ENCODE data around the gene RAB4B.
"Not testable (repeated sequence)": the region's sequence is repeated elsewhere in the genome, so short reads cannot be mapped to it uniquely, and the experiment has no call there.

Gene RAB4B

DNA sequence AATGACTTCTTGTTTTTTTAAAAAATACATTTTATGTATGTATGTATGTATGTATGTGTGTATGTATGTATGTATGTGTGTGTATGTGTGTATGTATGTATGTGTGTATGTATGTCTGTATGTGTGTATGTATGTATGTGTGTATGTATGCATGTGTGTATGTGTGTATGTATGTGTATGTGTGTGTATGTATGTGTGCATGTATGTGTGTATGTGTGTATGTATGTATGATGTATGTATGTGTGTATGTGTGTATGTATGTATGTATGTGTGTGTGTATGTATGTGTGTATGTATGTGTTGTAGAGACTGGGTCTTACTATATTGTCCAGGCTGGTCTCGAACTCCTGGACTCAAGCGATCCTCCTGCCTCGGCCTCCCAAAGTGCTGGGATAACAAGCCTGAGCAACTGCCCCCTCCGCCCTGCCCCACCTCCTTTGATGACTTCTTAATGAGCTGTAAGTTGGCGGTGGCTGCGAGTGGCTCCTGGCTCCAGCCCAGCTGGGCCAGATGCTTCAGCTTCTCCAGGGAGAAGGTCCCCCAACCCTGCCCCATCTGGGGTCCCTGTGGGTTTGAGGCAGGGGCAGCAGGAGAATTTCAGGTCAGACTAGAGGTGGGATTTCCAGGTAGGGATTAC lies 47.5 kb downstream of the RAB4B start:
- not testable (repeated sequence) for DNase-seq

DNA sequence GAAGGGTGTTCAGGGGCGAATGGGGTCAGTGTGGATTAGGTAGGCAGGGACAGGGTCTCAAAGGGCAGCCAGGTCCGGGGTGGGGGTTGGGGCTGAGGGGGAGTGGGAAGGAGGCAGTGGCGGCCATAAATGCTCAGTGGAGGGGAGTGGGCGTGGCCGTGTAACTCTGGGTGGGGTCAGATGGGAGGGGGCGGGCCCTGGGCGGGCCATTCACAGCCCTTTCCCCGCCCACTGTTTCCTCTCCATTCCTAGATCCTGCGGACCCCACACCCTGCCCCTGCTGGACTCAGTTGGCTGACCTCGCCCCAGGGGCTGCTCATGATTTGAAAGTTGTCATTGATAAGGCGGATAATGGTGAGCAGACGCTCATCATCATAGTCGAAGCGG lies 48.3 kb downstream of the RAB4B start:
- DNase-seq = not testable (repeated sequence)

DNA sequence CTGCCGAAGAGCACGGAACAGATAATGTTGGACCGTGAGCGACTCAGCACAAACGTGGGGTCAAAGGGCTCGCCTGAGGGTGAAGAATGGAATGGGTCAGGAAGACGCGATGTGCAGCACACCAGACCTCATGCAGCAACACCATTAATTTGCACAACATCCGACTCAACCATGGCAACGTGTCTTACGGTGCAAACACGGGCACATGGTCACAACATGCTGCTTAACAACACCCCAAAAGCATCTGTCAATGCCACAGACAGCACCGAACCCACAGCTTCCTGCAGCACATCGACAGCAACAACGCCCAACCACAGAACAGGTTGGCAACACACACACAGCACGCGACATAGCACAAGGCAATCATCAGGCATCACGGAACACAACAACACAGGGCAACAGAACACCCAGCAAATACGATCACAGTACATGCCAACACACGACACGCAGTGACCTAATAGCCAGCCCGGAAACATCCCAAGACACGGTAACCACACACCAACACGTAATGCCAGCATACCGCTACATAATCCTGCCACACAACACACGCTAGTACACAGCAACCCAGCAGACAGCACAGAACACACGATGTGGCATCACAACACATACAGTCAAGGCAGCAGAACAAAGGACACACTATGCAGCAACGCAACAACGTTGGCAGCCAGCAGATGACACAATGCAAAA lies 48.8 kb downstream of the RAB4B start:
- not testable (repeated sequence) for DNase-seq

DNA sequence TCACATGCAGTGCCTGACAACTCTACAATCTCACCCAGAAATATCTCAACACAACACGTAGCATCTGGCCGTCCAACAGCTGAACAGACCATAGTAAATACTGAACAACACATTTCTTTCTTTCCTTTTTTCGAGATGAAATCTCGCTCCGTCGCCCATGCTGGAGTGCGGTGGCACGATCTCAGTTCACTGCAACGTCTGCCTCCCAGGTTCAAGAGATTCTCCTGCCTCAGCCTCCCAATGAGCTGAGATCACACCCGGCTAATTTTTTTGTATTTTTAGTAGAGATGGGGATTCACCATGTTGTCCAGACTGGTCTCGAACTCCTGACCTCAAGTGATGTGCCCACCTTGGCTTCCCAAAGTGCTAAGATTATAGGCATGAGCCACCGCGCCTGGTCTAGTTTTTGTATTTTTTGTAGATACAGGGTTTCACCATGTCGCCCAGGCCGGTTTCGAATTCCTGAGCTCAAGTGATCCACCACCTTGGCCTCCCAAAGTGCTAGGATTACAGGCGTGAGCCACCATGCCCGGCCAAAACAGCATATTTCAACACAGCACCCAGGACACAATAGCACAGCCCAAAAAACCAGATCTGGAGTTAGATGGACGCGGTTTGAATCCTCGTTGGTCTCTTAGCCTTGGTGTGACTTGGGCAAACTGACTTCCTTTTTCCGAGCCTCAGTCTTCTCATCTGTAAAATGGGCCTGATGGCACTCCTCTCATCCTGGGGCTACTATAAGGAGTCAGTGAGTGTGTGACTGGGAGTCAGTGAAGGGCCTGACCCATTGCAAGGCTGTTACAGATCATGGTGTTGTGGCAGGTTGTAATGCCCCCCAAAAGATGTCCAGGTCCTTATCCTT lies 49.6 kb downstream of the RAB4B start:
- DNase-seq = no peak

DNA sequence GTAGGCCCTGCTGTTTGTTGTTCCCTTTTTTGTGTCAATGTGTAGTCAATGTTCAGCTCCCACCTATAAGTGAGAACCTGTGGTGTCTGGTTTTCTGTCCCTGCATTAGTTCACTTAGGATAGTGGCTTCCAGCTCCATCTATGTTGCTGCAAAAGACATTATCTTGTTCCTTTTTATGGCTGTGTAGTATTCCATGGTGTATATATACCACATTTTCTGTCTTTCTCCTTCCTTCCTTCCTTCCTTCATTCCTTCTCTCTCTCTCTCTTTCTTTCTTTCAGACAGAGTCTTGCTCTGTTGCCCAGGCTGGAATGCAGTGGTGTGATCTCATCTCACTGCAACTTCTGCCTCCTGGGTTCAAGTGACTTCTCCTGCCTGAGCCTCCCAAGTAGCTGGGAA lies 51.2 kb downstream of the RAB4B start:
- no peak for DNase-seq

DNA sequence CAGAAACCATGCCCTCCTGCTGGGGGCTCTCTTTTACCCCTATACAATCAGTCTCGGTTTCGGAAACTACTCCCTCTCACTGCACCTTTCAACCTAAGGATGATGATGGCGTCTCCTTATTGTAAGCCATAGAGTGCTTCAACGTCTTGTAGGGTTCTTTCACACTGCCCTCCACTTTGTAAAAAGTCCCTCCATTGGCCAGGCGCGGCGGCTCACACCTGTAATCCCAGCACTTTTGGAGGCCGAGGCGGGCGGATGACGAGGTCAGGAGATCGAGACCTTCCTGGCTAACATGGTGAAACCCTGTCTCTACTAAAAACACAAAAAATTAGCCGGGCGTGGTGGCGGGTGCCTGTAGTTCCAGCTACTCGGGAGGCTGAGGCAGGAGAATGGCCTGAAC lies 52.7 kb downstream of the RAB4B start:
- not testable (repeated sequence) for DNase-seq

DNA sequence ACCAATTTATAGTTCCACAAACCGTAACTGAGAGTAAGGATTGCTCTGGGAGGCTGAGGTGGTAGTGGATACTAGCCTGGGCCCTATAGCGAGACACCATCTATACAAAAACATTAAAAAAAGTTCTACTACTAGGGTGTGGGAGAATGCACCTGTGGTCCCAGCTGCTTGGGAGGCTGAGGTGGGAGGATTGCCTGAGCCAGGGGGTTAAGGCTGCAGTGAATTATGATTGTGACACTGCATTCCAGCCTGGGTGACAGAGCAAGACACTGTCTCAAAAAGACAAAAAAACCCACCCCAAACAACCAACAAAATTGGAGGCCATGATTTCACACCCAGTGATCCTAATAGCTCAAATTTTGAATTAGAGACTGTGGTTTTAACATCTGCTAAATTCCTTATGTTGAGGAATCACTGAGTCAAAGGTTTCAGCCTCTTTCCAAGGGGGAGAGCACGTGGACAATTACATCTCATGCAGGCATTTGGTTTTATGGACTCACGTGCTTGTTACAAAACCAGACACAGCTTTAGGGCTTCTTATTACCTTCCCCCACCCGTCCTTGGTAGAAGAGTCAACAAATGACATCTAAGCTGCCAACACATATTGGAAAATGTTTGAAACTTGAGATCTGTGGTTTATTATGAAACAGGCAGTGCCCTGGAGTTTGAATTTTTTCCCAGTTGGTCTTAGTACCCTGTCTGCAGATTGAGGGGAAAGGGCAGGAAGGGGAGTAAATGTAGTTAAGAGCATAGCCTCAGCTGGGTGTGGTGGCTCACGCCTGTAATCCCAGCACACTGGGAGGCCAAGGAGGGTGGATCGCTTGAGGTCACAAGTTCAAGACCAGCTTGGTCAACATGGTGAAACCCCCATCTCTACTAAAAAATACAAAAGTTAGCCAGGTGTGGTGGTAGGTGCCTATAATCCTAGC lies 53.7 kb downstream of the RAB4B start:
- DNase-seq = no peak

DNA sequence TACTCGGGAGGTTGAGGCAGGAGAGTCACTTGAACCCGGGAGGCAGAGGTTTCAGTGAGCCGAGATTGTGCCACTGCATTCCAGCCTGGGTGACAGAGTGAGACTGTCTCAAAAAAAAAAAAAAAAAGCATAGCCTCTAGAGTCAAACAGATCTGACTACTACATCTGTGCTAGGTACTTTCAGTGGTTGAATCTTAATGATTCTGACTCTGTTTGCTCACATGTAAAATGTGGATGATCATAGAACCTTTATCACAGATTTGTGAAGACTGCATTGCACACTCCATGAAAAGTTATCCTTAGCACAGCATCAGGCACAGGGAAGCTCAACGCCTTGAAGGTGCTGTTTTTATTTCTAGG lies 54.4 kb downstream of the RAB4B start:
- DNase-seq = not testable (repeated sequence)

DNA sequence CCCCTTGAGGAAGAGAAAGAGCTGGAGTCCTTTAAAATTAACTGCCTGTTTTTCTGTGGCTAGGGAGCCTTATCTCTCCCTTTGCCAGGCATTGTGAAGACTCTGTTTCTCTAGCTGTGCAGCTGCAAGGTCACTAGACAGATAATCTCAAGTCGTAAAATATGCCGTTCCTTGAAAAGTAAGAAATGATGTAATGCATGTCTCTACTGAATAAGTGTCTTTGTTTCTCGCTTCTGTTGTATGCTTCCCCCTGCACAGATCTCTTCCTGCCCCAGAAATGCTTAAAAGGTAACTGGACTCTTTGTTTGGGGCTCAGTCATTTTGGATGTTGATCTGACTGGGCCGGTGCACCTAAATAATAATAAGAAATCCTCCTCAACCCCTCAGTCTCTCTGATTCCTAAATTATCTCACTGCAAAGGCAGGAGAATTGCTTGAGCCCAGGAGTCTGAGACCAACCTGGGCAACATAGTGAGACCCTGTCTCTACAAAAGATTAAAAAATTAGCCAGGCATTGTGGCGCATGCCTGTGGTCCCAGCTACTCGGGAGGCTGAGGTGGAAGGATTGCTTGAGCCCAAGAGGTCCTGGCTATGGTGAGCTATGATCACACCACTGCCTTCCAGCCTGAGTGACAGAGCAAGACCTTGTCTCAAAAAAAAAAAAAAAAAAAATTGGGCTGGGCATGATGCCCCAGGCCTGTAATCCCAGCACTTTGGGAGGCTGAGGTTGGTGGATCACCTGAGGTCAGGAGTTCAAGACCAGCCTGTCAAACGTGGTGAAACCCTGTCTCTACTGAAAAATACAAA lies 55.9 kb downstream of the RAB4B start:
- DNase-seq = not testable (repeated sequence)

DNA sequence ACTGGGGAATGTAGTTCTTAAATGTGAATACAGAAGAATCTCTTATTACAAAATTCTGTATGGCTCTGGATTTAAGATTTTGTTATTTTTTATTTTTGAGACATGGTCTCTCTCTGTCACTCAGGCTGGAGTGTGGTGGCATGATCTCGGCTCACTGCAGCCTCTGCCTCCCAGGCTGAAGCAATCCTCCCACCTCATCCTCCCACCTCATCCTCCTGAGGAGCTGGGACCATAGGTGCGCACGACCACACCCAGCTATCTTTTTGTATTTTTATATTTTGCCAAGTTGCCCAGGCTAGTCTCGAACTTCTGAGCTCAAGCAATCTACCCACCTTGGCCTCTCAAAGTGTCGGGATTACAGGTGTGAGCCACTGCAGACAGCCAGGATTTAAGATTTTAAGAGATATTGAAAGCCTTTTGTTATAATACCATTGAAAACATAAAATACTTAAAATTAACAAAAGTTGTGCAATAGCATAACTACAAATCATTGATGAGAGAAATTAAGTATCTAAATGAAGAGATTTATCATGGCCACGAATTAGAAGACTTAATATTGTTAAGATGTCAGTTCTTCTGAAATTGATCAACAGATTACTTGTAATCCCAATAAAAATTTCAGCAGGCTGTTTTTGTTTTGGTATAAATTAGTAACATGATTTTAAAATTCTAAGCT lies 58.8 kb downstream of the RAB4B start:
- no peak for DNase-seq

DNA sequence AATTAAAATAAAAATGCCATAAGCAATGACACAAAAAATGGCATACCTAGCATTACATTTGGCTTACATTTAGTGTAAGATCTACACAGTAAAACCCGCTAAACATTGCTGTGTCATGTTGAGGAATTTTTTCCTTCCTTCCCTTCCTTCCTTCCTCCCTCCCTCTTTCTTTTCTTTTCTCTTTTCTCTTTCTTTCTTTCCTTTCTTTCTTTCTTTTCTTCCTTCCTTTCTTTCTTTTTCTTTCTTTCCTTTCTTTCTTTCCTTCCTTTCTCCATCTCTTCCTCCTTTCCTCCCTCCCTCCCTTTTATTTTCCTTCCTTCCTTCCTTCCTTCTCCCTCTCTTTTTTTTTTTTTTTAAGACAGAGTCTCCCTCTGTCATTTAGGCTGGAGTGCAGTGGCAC lies 60.4 kb downstream of the RAB4B start:
- not testable (repeated sequence) for DNase-seq

DNA sequence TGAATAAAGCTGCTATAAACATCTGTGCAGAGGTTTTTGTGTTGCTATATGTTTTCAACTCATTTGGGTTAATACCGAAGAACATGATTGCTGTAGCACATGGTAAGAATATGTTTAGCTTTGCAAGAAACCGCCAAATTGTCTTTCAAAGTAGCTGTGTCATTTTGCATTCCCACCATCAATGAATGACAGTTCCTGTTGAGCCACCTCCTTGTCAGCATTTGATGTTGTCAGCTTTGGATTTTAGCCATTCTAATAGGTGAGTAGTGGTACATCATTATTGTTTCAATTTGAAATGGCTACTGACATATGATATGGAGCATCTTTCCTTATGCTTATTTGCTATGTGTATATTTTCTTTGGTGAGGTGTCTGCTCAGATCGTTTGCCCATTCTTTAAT lies 64.0 kb downstream of the RAB4B start:
- not testable (repeated sequence) for DNase-seq

DNA sequence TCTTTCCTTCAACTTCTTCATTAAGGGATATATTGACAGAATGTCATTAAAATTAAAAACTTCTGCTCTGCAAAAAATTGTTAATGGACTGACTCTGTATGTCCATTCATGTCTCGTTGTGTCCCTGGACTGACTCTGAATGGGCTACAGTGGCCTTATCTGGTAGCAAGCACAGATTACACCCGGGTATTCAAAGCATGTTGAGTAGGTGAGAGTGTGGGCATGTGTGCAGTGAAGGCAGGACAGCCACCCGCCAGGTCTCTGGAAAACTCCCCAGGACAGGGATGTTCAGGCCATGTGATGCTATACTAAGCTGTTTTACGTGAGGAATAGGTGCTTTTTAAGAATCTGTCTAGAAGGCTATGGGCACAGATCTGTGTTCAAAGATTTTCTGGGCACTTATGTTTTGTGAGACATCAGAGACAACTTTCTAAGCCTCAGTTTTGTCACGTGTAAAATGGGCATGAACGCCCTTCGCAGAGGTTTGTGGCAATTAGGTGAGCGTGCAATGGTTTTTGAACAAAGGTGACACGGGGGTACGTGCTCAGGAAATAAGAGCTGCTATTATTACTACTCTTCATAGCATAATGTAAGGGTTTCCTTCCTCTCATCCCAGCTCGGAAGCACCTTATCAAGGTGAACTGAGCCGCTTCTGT lies 65.1 kb downstream of the RAB4B start:
- not testable (repeated sequence) for DNase-seq

DNA sequence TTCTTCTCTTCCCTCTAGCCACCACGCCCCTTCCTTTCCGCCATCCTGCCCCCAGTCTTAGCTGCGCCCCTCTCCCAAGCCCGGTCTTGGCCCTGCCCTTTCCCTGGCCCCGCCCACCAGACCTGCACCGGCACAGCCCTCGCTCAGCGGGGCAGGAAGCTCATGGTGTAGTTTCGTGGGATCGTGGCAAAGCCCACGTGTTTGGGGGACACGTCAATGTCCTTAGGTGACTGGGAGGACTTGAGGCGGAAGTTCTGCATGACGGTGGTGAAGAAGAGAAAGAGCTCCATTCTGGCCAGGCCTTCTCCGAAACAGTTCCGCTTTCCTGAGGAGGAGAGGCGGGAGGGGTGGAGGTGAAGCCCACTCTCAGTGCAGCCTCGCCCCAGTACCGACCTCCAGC lies 65.6 kb downstream of the RAB4B start:
- peak; percentile 63 to 78 for DNase-seq

Data from activated CD4-positive, alpha-beta T cell treated with anti-CD3 and anti-CD28 coated beads for 4 hours (primary cell).